ENCODE results near the gene CEL.
"Not testable (repeated sequence)": the region's sequence is repeated elsewhere in the genome, so short reads cannot be mapped to it uniquely, and the experiment has no call there.

The CEL gene

GRCh38 chr9:133087429-133088145 lies 25.8 kb downstream of the CEL start:
- no peak for DNase-seq

- no peak for DNase-seq
Measured at GRCh38 chr9:133088146-133088750, 26.5 kb downstream of the CEL start.

- no peak for DNase-seq
Measured at GRCh38 chr9:133088756-133089155, 27.0 kb downstream of the CEL start.

GRCh38 chr9:133089271-133089671 lies 27.5 kb downstream of the CEL start:
- no peak for DNase-seq

GRCh38 chr9:133090187-133090586 lies 28.4 kb downstream of the CEL start:
- no peak for DNase-seq

- DNase-seq = no peak
Measured at GRCh38 chr9:133090752-133091385, 29.1 kb downstream of the CEL start.

- DNase-seq = not testable (repeated sequence)
Measured at GRCh38 chr9:133094351-133094750, 32.6 kb downstream of the CEL start.

GRCh38 chr9:133094842-133095393 lies 33.1 kb downstream of the CEL start:
- no peak for DNase-seq

GRCh38 chr9:133098104-133098754 lies 36.4 kb downstream of the CEL start:
- DNase-seq = no peak

GRCh38 chr9:133098871-133099270 lies 37.1 kb downstream of the CEL start:
- no peak for DNase-seq

- no peak for DNase-seq
Measured at GRCh38 chr9:133099726-133100505, 38.1 kb downstream of the CEL start.

- no peak for DNase-seq
Measured at GRCh38 chr9:133100506-133101355, 39.0 kb downstream of the CEL start.

GRCh38 chr9:133101356-133102189 lies 39.8 kb downstream of the CEL start:
- DNase-seq = no peak

- no peak for DNase-seq
Measured at GRCh38 chr9:133102190-133103021, 40.6 kb downstream of the CEL start.

GRCh38 chr9:133103183-133103986 lies 41.6 kb downstream of the CEL start:
- no peak for DNase-seq

- no peak for DNase-seq
Measured at GRCh38 chr9:133103987-133104505, 42.3 kb downstream of the CEL start.

GRCh38 chr9:133104718-133105460 lies 43.1 kb downstream of the CEL start:
- no peak for DNase-seq

- no peak for DNase-seq
Measured at GRCh38 chr9:133105461-133105770, 43.6 kb downstream of the CEL start.
